Measurements from ENCODE around the gene PTK6.
A peak's percentile ranks its signal among the peaks of the same experiment; 100 is the strongest.
"Not testable (repeated sequence)": the region's sequence is repeated elsewhere in the genome, so short reads cannot be mapped to it uniquely, and the experiment has no call there.

Gene PTK6

GRCh38 chr20:63536997-63537524, at the start of gene PTK6:
TSS of gene PTK6 (minus strand) at chr20:63537376. CDS start at chr20:63537314, 62 bp downstream.
- DNase-seq: peak; percentile 75 to 81

DNA sequence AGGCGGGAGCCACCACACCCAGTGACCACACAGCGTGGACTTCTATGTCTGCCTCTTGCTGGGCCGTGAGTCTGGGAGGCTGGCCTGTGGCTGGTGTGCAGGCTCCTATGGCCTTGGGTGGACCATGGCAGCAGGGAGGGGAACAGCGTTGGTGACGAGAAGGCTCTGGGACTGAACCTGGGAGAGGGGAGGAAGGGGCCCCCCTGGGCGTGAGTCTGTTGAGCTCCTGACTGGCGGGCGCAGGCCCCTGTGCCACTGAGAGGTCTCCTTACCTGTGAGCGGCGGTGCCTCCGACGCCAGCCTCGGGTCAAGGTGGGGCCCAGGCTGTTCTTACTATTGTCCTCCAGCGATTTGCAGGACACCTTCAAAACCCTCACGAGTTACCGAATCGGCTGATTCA, 49.6 kb upstream of the PTK6 start:
- DNase-seq: no peak

DNA sequence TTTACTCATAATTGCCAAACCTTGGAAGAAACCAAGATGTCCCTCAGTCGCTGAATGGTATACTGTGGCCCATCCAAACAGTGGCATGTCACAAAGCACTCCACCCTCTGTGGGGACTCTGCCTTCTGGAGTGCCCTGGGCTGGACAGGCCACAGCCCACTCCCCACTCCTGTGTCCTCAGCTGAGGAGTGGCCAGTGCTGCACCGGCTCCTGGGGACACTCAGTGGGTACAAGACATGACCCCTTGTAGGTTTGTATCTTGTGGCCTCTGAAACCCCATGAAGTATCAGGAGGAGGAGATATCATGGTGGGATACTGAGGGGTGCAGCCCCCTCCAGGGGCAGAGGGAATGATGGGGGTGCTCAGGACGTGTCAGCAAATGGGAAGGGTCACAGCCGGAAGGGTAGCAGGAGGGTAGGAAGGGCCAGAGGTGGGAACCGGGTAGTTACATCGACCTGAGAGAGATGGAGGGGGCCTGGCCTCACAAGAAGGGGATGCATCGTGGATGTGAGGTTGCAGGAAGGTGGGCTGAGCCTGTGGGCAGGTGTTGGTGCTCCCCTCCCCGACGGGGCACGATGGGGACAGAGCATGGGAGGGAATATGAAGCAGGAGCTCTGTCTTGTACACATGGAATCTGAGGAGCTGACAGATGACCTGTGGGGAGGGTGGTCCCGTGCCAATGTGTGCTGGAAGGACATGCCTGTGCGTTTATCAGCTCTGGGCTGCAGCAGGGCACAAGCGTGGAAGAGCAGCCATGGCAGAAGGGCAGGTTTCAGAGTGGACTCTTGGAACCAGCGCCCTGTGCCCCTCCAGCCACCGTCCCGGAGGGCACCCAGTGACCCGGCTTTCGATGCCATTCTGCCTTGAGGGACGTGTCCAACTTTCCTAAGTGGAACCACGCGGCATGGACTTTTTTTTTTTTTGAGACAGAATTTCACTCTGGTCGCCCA, 48.7 kb upstream of the PTK6 start:
- no peak for DNase-seq

DNA sequence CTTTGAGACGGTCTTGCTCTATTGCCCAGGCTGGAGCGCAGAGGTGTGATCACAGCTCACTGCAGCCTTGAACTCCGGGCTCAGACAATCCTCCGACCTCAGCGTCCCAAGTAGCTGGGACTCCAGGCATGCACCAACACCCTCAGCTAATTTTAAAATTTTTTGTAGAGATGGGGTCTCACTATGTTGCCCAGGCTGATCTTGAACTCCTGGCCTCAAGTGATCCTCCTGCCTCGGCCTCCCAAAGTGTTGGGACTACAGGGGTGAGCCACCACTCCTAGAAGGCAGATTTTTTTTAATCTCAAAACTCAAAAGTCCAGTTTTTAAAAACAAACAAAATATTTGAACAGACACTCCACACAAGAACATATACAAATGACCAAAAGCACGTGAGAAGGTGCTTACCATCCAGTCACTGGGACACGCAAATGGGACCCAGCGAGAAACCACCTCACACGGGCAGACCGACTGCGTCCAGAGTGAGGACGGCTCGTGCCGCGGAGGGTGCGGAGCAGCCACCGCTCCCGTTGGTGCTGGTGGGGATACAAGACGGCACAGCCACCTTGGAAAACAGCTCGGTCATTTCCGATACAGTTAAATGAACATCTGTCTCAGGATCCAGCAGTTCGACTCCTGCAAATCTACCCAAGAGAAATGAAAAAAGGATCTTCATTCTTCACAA, 45.3 kb upstream of the PTK6 start:
- no peak for DNase-seq

DNA sequence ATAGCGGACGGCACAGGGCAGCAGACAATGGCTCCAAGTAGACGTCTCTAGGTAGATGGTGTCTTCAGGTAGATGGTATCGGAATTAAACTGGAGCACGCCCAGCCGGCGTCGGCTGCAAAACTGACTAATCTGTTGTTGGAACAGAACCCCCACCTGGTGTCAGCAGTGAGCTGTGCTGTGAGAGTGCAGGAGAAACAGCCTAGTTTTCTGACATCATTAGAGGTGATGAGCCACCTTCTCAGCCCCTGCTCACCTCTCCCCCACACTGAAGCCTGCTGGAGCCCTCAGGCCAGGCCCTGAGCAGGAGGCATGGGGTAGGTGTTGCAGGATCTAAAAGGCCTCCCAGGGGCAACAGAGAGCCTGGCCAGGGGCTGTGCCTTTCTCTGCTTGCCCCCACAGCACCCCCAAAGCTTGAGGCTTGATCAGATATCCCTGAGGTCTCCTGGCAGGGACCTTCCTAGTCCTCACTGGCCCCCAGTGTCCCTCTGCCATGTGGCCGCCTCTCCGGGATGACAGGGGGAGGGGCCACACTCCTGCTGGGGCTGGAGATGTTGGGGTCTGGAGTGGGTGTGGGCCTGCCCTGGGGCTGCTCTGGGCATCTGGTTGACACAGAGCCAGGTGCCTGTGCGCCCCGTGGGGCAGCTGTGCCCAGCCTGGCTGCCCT, 43.8 kb upstream of the PTK6 start:
- peak; percentile 22 to 46 for DNase-seq

GRCh38 chr20:63579017-63579694, 42.0 kb upstream of the PTK6 start:
- DNase-seq: peak; percentile 61 to 66

- no peak for DNase-seq
Measured at GRCh38 chr20:63578224-63579016, 41.2 kb upstream of the PTK6 start.

GRCh38 chr20:63577317-63577894, 40.2 kb upstream of the PTK6 start:
- DNase-seq: no peak

- DNase-seq: no peak
Measured at GRCh38 chr20:63576311-63576710, 39.1 kb upstream of the PTK6 start.

DNA sequence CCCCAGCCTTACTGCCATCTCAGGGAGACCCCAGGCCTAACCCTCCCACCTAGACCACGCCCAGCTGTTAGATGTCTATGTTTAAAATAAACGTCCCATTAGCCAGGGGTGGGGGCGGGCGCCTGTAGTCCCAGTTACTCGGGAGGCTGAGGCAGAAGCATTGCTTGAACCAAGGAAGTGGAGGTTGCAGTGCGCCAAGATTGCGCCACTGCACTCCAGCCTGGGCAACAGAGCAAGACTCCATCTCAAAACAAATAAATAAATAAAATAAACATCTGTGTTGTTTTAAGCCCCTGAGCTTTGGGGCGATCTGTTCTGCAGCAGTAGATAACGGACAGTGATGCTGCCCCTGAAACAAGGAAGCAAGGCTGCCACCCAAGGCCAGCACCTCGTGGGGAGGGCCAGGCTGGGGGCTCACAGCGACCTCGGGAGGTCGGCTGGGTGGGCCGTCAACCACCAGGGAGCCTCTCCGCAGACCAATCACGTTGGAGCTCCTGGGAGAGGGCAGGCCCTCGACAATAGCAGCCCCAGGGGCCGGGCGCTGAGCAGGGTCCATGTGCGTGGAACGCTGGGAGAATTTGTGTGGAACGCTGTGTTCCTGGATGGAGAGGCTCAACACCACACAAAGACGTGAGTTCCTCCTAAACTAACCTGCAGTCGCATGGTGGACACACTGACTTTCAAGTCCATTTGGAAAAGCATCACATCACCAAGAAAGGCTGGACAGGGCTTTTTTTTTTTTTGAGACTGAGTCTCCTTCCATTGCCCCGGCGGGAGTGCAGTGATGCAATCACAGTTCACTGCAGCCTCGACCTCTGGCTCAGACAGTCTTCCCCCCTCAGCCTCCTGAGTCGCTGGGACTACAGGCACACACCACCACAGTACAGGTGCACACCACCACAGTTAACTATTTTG, 37.9 kb upstream of the PTK6 start:
- no peak for DNase-seq

- DNase-seq: peak; percentile 62 to 87
Measured at GRCh38 chr20:63574156-63574828, 37.1 kb upstream of the PTK6 start, which contains the start of gene HELZ2. TSS of gene HELZ2 (minus strand) at chr20:63574239. CDS start at chr20:63572385, 1,854 bp downstream.

- no peak for DNase-seq
Measured at GRCh38 chr20:63573647-63574131, 36.5 kb upstream of the PTK6 start.

DNA sequence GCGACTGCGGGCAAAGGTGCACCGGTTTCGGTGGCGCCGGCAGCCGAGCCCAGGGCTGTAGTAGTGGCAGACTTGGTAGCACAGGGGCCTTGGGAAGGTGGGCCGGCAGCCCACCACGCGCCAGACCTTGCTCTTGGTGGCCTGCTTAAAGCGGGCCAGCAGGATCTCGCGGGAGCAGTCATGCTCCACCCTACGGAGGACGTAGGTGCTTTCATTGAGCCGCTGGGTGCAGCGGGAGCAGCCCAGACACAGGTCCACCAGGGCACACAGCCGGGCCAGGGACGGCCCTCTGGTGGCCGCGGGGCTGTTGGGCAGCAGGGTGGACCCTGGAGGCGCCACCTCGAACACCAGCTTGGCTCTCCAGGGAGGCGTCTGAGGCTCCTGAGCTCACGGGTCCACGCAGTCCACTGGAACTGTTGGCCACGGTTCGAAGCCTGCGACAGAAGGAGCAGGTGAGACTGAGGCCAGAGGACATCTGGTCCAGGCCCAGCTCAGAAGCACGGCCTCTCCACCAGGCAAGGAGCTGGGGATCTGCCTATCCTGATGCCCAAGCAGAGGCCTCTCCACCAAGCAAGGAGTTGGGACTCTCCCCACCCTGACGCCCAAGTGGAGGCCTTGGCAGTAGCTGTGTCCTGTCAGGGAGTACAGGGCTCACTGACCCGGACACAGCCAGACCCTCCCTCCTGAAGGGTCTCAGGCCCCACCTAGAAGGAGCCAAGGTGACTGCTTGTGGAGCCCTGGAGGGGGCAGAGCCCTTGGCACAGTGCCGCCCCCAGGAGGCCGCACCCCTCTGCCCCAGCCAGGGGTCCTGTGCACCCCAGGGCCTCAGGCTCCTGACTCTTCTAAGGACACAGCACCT, 35.8 kb upstream of the PTK6 start:
- no peak for DNase-seq

DNA sequence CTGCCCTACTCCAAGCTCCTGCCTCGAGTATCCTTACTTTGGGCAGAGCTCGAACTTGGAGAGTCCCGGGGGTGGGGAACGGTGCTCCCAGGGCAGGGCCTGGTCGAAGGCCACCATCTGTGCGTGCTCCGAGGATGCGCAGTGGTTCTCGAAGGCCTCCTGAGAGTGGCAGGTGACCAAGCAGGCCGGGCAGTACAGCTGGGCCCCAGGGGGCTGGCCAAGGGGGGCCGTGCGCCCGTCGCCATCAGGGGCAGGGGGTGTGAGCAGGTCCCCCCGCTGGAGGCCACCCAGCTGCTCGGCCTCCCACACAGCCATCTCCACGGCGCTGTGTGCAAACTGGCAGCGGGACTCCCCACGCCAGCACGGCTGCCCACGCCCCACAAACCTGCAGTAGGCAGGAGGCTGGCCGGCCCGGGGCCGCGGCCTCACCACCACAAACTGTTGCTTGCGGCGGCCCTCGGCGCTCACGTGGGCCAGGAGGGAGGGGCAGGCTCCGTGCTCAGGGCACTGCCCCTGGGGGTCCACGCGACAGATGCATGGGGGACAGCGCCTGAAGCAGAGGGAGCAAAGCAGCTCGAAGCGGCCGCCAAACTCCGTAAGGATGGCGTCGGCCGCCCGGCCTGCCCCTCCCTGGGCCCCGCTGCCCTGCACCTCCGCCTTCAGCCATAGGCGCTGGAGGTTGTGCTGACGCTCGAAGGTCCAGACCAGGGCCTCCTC, 35.1 kb upstream of the PTK6 start:
- no peak for DNase-seq

DNA sequence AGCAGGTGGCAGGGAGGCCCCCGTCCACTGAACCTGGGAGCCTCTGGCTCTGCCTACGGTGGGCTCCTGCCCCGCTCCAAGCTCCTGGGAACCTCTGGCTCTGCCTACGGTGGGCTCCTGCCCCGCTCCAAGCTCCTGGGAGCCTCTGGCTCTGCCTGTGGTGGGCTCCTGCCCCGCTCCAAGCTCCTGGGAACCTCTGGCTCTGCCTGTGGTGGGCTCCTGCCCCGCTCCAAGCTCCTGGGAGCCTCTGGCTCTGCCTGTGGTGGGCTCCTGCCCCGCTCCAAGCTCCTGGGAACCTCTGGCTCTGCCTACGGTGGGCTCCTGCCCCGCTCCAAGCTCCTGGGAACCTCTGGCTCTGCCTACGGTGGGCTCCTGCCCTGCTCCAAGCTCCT, 33.9 kb upstream of the PTK6 start:
- not testable (repeated sequence) for DNase-seq

GRCh38 chr20:63570281-63571086, 33.3 kb upstream of the PTK6 start:
- DNase-seq: no peak
